Measurements from ENCODE around the gene SPDYE4. TPM values are rescaled to one million over a fixed set of nuclear protein-coding genes. Genes with fewer than 3 reads are reported as not detected.

SPDYE4 gene
- total RNA-seq, 6 experiments from 2014 or later = not detected

GRCh38 chr17:8744086-8744785, 14.1 kb downstream of the SPDYE4 start:
- DNase-seq (no peak), ATAC-seq (no peak)
- Histone ChIP-seq H3K27ac (no peak overlapping the region), H3K27me3 (no peaks in the 10 kb centered on the region), H3K4me1 (peaks cover 0 to 3% (median 0%) of the 10 kb centered on the region in 4 donors), H3K4me3 (no peak overlapping the region), H3K9me3 (no peaks in the 10 kb centered on the region), H3K36me3 (no peaks in the 10 kb centered on the region)
- 61% methylated on average over 9 of the region's 15 CpGs for WGBS (ENCODE audit: insufficient coverage, low coverage, low lambda C conversion rate, missing lambda C conversion rate)
- intact Hi-C loops (cut with DNase I) = loop anchor here (10.0 kb wide), 3 partner anchors 179 to 339 kb away; no protein-coding TSS in a partner anchor
- no peak for TF ChIP-seq POLR2A (IDR thresholded peaks at IDR 0.05)
- TF ChIP-seq CTCF (IDR thresholded peaks at IDR 0.05) = no peak

GRCh38 chr17:8742819-8743218, 15.5 kb downstream of the SPDYE4 start:
- Histone ChIP-seq H3K4me1 (peaks cover 0 to 3% (median 0%) of the 10 kb centered on the region in 4 donors), H3K27me3 (no peaks in the 10 kb centered on the region), H3K36me3 (no peaks in the 10 kb centered on the region), H3K9me3 (no peaks in the 10 kb centered on the region), H3K4me3 (no peak overlapping the region), H3K27ac (no peak overlapping the region)
- TF ChIP-seq POLR2A (IDR thresholded peaks at IDR 0.05) (no peak), CTCF (IDR thresholded peaks at IDR 0.05) (no peak)
- DNase-seq (no peak), ATAC-seq (no peak)
- 82% methylated on average over 5 of the region's 8 CpGs for WGBS (ENCODE audit: insufficient coverage, low coverage, low lambda C conversion rate, missing lambda C conversion rate)
- intact Hi-C loops (cut with DNase I) = loop anchor here (10.0 kb wide), 3 partner anchors 178 to 338 kb away; no protein-coding TSS in a partner anchor

- Histone ChIP-seq H3K36me3 (no peaks in the 10 kb centered on the region), H3K9me3 (no peaks in the 10 kb centered on the region), H3K27me3 (no peaks in the 10 kb centered on the region), H3K4me1 (peaks cover 0 to 3% (median 0%) of the 10 kb centered on the region in 4 donors), H3K4me3 (no peak overlapping the region), H3K27ac (no peak overlapping the region)
- TF ChIP-seq CTCF (IDR thresholded peaks at IDR 0.05) = no peak
- TF ChIP-seq POLR2A (IDR thresholded peaks at IDR 0.05) = no peak
- ATAC-seq = no peak
- intact Hi-C loops (cut with DNase I) = loop anchor here (10.0 kb wide), 3 partner anchors 177 to 337 kb away; no protein-coding TSS in a partner anchor
- DNase-seq = no peak
- no CpG with 5 or more reads among the region's 5 CpGs for WGBS (ENCODE audit: insufficient coverage, low coverage, low lambda C conversion rate, missing lambda C conversion rate)
Observed at GRCh38 chr17:8742274-8742673, 16.1 kb downstream of the SPDYE4 start.

- no peak overlapping the region for H3K27ac ChIP-seq
- ATAC-seq = no peak
- no peak for DNase-seq
- peaks cover 0 to 3% (median 0%) of the 10 kb centered on the region in 4 donors for H3K4me1 ChIP-seq
- H3K27me3 ChIP-seq = no peaks in the 10 kb centered on the region
- no peaks in the 10 kb centered on the region for H3K36me3 ChIP-seq
- no peak for TF ChIP-seq CTCF (IDR thresholded peaks at IDR 0.05)
- TF ChIP-seq POLR2A (IDR thresholded peaks at IDR 0.05) = no peak
- H3K9me3 ChIP-seq = no peaks in the 10 kb centered on the region
- WGBS (ENCODE audit: insufficient coverage, low coverage, low lambda C conversion rate, missing lambda C conversion rate) = 20% methylated on average over 1 of the region's 4 CpGs
- intact Hi-C loops (cut with DNase I) = loop anchor here (10.0 kb wide), 3 partner anchors 177 to 337 kb away; no protein-coding TSS in a partner anchor
- no peak overlapping the region for H3K4me3 ChIP-seq
Observed at GRCh38 chr17:8741771-8742170, 16.6 kb downstream of the SPDYE4 start.
